Aorta (tissue), 5 donors: ENCODE data around the gene TBC1D20. TPM values are rescaled to one million over a fixed set of nuclear protein-coding genes. Genes with fewer than 3 reads are reported as not detected.

Experiments
- ATAC-seq: fragments of 200-7000 bp; cut with Tn5 transposase; one replicate; pipeline ENCODE4 v1.9.1; 2022; ENCODE audit warnings: moderate library complexity; ENCODE audit not compliant: low FRiP score
- DNase-seq, 2 donors: peaks; one replicate each; pipeline ENCODE4 v3.0.0-alpha.2; 2020
- H3K27ac ChIP-seq, 2 donors: one replicate each; pipeline ENCODE4 v1.5.1; 2013; ENCODE audit warnings: low read length in 2 of 2, mild to moderate bottlenecking in 2 of 2, moderate library complexity in 2 of 2, control low read depth in 1 of 2, inconsistent platforms in 1 of 2, low read depth in 1 of 2
- H3K27me3 ChIP-seq, 2 donors: one replicate each; pipeline ENCODE4 v1.6.1; 2013; ENCODE audit warnings: control low read depth in 1 of 2, low read length in 1 of 2, mild to moderate bottlenecking in 1 of 2, moderate library complexity in 1 of 2; ENCODE audit not compliant: insufficient read depth in 2 of 2, control insufficient read depth in 1 of 2
- H3K36me3 ChIP-seq, 2 donors: one replicate each; pipeline ENCODE4 v1.6.1; 2013; ENCODE audit warnings: control low read depth in 1 of 2, low read length in 1 of 2, mild to moderate bottlenecking in 1 of 2; ENCODE audit not compliant: insufficient read depth in 2 of 2, control insufficient read depth in 1 of 2
- H3K4me1 ChIP-seq, 2 donors: one replicate each; pipeline ENCODE4 v1.6.1; 2013; ENCODE audit warnings: low read length in 2 of 2, control low read depth in 1 of 2, mild to moderate bottlenecking in 1 of 2, moderate library complexity in 1 of 2; ENCODE audit not compliant: insufficient read depth in 2 of 2, control insufficient read depth in 1 of 2
- H3K4me3 ChIP-seq, 2 donors: one replicate each; pipeline ENCODE4 v1.5.1; 2013; ENCODE audit warnings: low read length in 2 of 2, control low read depth in 1 of 2, mild to moderate bottlenecking in 1 of 2
- H3K9me3 ChIP-seq: one replicate; pipeline ENCODE4 v1.6.1; 2013; ENCODE audit warnings: mild to moderate bottlenecking, low read length; ENCODE audit not compliant: control insufficient read depth
- WGBS, 2 donors: extraction: QIAGEN DNeasy Blood & Tissue Kit; methylation state at CpG; one replicate each; pipeline ENCODE4 v1.1.7; 2013; 5-methylcytosine and 5-hydroxymethylcytosine counted together
- intact Hi-C, 2 donors: fragments of 100-400 bp; cut with DNase I; formaldehyde crosslinking; loops; one replicate each; pipeline versions ENCODE4 v1.14.2 to v1.15.0; 2022
- polyA plus RNA-seq, 2 donors: library from polyadenylated mRNA; stranded (reverse); fragments of 200-250 nt; gene quantifications; one replicate each; pipeline ENCODE4 v1.2.3, GENCODE V29; 2013
- total RNA-seq, 2 donors: library from RNA; stranded (reverse); fragmentation: NEBNext Ultra II Directional; extraction: Animal tissue kit (Norgen Biotek cat#: 25700); gene quantifications; one replicate each; pipeline ENCODE4 v1.2.1, GENCODE V29; 2021
- donor health status: healthy with polysubstance abuse.
- donor health status: Bipolar disorder and iron deficiency.
- donor health status: DM: no; HTN: no; CAD: no.
- donor health status: DM: no; HTN: no; CAD: no.
- donor health status: DM: yes; HTN: yes; CAD: no.

Gene TBC1D20
- total and polyA plus RNA-seq, 4 donors: 9.5 to 39.1 (median 27.2) TPM

DNA sequence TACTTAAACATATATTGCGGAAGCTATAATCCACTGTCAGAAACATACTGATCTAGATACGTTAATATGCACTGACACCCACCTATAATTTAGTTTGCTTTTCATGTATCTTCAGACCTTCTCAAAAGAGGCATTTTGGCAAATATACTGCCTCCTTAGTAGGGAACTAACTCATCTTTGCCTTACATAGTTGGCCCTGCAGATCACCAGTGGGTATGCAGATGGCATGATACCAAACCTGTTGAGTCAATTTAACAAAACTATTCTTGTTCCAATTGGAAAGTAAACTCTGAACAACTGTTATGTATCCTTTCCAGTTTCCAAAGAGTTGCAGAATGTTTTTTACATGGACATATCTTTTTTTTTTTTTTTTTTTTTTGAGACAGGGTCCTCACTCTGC is 35.6 kb upstream of the TBC1D20 start:
- Histone ChIP-seq H3K4me3 (no peak overlapping the region), H3K9me3 (no peaks in the 10 kb centered on the region), H3K27ac (no peak overlapping the region), H3K27me3 (no peaks in the 10 kb centered on the region), H3K4me1 (no peaks in the 10 kb centered on the region), H3K36me3 (peaks cover 11 to 15% of the 10 kb centered on the region in 2 donors)
- ATAC-seq (no peak), DNase-seq (no peak)
- intact Hi-C loops: no loop called here
- 95 to 97% methylated on average over 2 of the region's 2 CpGs for WGBS, 2 donors

DNA sequence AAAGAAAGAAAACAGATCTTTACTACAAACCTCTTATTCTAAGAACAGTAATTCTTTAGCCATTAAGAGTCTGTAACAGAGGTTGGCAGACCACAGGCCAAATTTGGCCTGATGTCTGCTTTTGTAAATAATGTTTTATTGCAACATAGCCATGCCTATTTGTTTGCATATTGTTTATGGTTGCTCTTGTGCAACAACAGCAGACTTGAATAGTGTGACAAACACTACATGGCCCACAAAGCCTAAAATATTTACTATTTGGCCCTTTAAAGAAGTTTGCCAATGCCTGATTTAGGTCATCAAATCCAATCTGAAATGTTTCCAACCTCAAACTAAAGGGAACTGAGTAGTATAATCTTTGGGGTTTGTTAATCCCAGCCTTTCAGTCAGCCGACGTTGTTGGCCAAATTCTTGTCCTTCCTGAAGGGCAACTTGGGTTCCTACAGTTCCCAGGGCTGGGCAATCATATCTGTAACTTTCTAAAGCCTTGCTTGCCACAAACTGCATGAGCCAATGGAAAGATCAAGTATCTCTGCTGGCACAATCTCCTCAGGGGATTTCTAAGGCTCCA is 33.9 kb upstream of the TBC1D20 start:
- 21 to 27% methylated on average over 2 of the region's 2 CpGs for WGBS, 2 donors
- ATAC-seq: no peak
- no peak for DNase-seq
- Histone ChIP-seq H3K4me1 (no peaks in the 10 kb centered on the region), H3K4me3 (no peak overlapping the region), H3K36me3 (peaks cover 10 to 12% of the 10 kb centered on the region in 2 donors), H3K27ac (no peak overlapping the region), H3K9me3 (no peaks in the 10 kb centered on the region), H3K27me3 (no peaks in the 10 kb centered on the region)
- intact Hi-C loops: no loop called here

DNA sequence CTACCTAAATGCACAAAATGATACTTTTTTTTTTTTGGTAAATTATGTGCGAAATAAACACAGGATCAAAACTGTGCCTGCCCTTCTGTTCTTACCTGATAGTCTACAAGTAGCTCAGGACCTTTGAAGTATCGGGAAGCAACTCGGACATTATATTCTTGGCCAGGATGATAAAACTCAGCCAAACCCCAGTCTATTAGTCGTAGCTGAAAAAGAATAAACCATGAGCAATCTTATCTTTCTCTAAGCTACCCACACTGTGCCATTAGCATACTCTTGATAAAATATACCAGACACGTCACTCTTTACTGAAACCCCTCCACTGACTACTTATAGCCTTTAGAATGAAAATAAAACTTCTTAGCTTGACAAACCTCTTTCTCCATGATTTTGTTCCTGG is 29.8 kb upstream of the TBC1D20 start:
- H3K9me3 ChIP-seq: no peaks in the 10 kb centered on the region
- ATAC-seq (no peak), DNase-seq (no peak)
- no peak overlapping the region for H3K27ac ChIP-seq
- no peaks in the 10 kb centered on the region for H3K4me1 ChIP-seq
- H3K4me3 ChIP-seq: no peak overlapping the region
- peaks cover 9 to 10% of the 10 kb centered on the region in 2 donors for H3K36me3 ChIP-seq
- H3K27me3 ChIP-seq: no peaks in the 10 kb centered on the region
- intact Hi-C loops: no loop called here
- 79 to 82% methylated on average over 5 of the region's 5 CpGs for WGBS, 2 donors

DNA sequence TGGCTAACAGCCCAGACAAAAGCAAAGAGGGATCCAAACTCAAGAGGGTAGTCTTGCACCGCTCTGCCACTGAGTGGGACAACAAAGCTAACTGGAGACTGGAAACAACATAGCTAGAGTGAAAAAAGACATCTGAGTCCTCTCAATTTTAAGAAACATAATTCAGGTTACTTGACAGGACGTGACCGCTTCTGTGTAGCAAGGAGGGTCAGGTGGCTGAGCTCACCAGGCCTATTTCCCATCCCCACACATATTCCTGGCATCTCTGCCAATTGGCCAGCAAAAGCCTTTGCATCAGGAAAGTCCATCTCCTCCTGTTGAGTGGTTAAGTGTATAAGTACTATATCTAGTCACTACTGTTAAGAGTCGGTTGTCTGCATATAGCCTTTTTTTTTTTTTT is 25.3 kb upstream of the TBC1D20 start:
- intact Hi-C loops: no loop called here
- no peaks in the 10 kb centered on the region for H3K9me3 ChIP-seq
- H3K4me3 ChIP-seq: no peak overlapping the region
- 79 to 83% methylated on average over 4 of the region's 4 CpGs for WGBS, 2 donors
- H3K27me3 ChIP-seq: no peaks in the 10 kb centered on the region
- peaks cover 10 to 12% of the 10 kb centered on the region in 2 donors for H3K36me3 ChIP-seq
- no peak for ATAC-seq
- H3K4me1 ChIP-seq: no peaks in the 10 kb centered on the region
- DNase-seq: no peak
- no peak overlapping the region for H3K27ac ChIP-seq

DNA sequence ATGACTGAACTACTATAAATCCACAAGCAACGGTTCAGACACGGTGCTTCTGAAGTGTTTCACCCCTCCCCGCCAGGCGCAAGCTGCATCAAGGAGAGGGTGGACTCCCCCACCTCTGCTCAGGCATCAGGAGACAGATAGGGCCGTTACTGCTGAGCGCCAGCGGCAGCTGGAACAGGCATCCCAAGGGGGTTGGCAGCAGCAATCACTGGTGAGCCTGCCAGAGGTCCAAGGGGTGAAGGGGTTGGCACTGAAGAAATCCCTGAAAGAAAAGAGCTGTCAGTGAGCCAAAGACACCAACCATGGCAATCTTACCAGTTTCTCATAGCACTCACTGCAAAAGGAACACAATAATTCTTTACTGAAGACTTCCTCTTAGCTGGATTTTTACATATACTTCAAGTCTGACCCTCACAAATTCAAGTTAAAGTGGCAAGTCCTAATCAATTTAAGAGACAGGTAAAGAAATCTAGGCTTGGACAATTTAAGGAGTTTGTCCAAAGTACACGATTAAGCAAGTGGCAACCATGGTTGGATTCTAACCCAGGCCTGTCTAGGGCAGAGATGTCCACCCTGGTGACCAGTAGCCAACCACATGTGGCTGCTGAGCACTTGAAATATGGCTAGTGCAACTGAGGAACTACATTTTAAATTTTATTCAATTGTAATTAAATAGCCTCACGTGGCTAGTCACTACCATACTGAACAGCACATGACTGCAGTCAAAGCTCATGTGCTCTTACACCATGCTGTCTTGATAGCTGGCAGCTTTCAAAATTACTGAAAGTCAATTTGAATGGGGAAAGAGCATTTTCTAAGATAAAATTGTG is 21.7 kb upstream of the TBC1D20 start:
- intact Hi-C loops: no loop called here
- DNase-seq: peak; percentile 52 to 76
- 27 to 30% methylated on average over 9 of the region's 9 CpGs for WGBS, 2 donors

DNA sequence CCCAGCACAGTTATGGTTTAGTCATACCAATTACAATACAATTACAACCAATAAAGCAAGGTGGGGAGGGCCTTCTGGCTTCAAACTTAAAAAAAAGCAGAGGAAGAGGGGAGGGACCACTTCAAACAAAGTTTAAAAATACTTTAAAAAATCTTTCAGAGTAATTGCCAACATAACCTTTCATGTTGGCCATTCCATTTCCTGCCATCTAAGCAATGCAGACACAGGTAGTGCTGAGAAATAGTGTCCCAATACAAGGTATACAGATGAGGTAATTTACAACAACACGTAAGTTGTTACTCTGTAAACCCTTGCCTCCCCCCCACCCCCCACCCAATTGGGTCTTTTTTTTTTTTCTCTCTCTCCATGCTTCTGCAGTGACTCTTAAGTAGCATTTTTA is 18.8 kb upstream of the TBC1D20 start:
- Histone ChIP-seq H3K36me3 (peaks cover 3 to 4% of the 10 kb centered on the region in 2 donors), H3K9me3 (no peaks in the 10 kb centered on the region), H3K27ac (no peak overlapping the region), H3K27me3 (no peaks in the 10 kb centered on the region), H3K4me1 (no peaks in the 10 kb centered on the region), H3K4me3 (no peak overlapping the region)
- DNase-seq (no peak), ATAC-seq (no peak)
- intact Hi-C loops: no loop called here
- WGBS, 2 donors: 73 to 74% methylated on average over 1 of the region's 1 CpG

More for the DNA sequence above, 21.7 kb upstream of the TBC1D20 start:
- Histone ChIP-seq H3K36me3 (peaks cover 10 to 12% of the 10 kb centered on the region in 2 donors), H3K4me1 (no peaks in the 10 kb centered on the region), H3K27ac (no peak overlapping the region), H3K27me3 (no peaks in the 10 kb centered on the region), H3K9me3 (no peaks in the 10 kb centered on the region), H3K4me3 (no peak overlapping the region)
- ATAC-seq: no peak

DNA sequence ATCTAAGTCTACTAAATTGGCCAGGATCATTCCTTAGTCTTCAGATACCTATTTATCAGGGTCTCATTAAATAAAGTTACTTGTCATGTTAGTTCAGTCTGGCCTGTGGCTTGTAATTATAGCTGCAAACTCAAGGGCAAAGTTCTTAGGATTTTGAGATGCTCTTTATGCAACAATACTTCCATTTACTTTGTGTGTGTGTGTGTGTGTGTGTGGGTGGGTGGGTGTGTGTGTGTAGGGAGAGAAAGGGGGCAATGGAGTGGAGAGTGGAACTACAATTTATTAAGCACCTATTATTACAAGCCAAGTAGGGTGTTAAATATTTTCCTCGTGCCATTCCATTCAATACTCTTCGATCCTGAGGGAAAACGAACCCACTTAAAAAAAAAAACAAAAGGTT is 17.7 kb upstream of the TBC1D20 start:
- Histone ChIP-seq H3K4me1 (no peaks in the 10 kb centered on the region), H3K9me3 (no peaks in the 10 kb centered on the region), H3K36me3 (peaks cover 2 to 3% of the 10 kb centered on the region in 2 donors), H3K4me3 (no peak overlapping the region), H3K27ac (no peak overlapping the region), H3K27me3 (no peaks in the 10 kb centered on the region)
- intact Hi-C loops: no loop called here
- ATAC-seq: no peak
- WGBS, 2 donors: 65 to 67% methylated on average over 3 of the region's 3 CpGs
- DNase-seq: no peak

DNA sequence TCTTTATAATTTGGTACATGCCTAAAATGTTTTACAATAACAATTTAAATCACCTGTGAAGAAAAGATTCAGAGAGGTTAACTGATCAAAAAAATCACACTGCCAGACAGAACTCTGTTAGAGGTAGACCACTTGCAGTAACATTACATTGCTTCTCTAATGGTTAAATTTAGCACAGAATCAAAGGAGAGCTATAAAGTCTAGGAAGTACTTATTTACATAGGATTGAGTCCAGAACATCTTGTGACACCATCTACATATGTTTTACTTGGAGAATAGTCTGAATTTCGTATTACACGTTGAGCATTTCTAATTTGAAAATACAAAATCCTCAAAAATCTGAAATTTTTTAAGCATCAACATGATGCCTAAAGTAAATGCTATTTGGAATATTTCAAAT is 17.2 kb upstream of the TBC1D20 start:
- H3K4me1 ChIP-seq: no peaks in the 10 kb centered on the region
- intact Hi-C loops: loop anchor here (1.0 to 10.0 kb wide), 4 partner anchors 72 to 125 kb away; partner anchors contain the start of gene RBCK1 (in 2 of the 2)
- WGBS, 2 donors: 1 to 7% methylated on average over 2 of the region's 2 CpGs
- H3K27ac ChIP-seq: no peak overlapping the region
- H3K4me3 ChIP-seq: no peak overlapping the region
- no peak for ATAC-seq
- no peaks in the 10 kb centered on the region for H3K27me3 ChIP-seq
- H3K36me3 ChIP-seq: peaks cover 2 to 3% of the 10 kb centered on the region in 2 donors
- H3K9me3 ChIP-seq: no peaks in the 10 kb centered on the region
- no peak for DNase-seq
